HEK293 (cell line): ENCODE data around the gene ATP2A2.
A peak's percentile ranks its signal among the peaks of the same experiment; 100 is the strongest.

Experiments used
- CTCF ChIA-PET: fragments of 350-600 bp; formaldehyde crosslinking; extraction: SDS; loops from one replicate; lab custom pipeline; 2021; ENCODE audit warnings: antibody characterized with exemption; lab: Yijun Ruan, JAX
- POLR2A ChIA-PET: fragments of 300-600 bp; formaldehyde crosslinking; extraction: SDS; loops from one replicate; lab custom pipeline; 2020; ENCODE audit warnings: antibody characterized with exemption, inconsistent platforms; lab: Yijun Ruan, JAX
- H3K27ac ChIP-seq: fragments of 200-500 bp; sonication (Bioruptor generic); 2 replicates; pipeline ENCODE4 v1.5.1; 2014; ENCODE audit warnings: low read depth, low read length, control low read depth, inconsistent platforms; ENCODE audit errors: extremely low read depth
- H3K36me3 ChIP-seq, 2 experiments: fragments of 200-500 bp in 1 of 2; sonication (Bioruptor generic) in 1 of 2; 1 replicate in 1 of 2; 2 replicates in 1 of 2; pipeline ENCODE4 v1.5.1; 2014 to 2017; ENCODE audit warnings: inconsistent platforms in 2 of 2, low read length in 2 of 2; ENCODE audit not compliant: control insufficient read depth in 2 of 2, insufficient read depth in 1 of 2
- H3K4me1 ChIP-seq: fragments of 200-500 bp; sonication (Bioruptor generic); 2 replicates; pipeline ENCODE4 v1.5.1; 2014; ENCODE audit warnings: mild to moderate bottlenecking, low read length, inconsistent platforms; ENCODE audit not compliant: control insufficient read depth, insufficient read depth
- H3K4me3 ChIP-seq: 2 replicates; pipeline ENCODE4 v1.5.1; 2011; ENCODE audit warnings: low read depth, mild to moderate bottlenecking, control low read depth, low read length, moderate library complexity
- H3K9me3 ChIP-seq: fragments of 200-500 bp; sonication (Bioruptor generic); 2 replicates; pipeline ENCODE4 v1.5.1; 2014; ENCODE audit warnings: low read depth, low read length, inconsistent platforms; ENCODE audit not compliant: control insufficient read depth, insufficient read depth
- GLIS2 ChIP-seq: fragments of 450-650 bp; formaldehyde crosslinking; IDR thresholded peaks from 2 replicates; pipeline ENCODE4 v1.5.1; 2016; ENCODE audit warnings: missing biosample characterization, missing genetic modification characterization
- INSM2 ChIP-seq: fragments of 450-650 bp; formaldehyde crosslinking; IDR thresholded peaks from 2 replicates; pipeline ENCODE4 v1.5.1; 2016; ENCODE audit warnings: missing biosample characterization, missing genetic modification characterization
- KLF1 ChIP-seq: fragments of 450-650 bp; formaldehyde crosslinking; IDR thresholded peaks from 2 replicates; pipeline ENCODE4 v1.5.1; 2016; ENCODE audit warnings: missing biosample characterization, missing genetic modification characterization
- KLF16 ChIP-seq: fragments of 450-650 bp; formaldehyde crosslinking; IDR thresholded peaks from 2 replicates; pipeline ENCODE4 v1.5.1; 2017; ENCODE audit warnings: missing biosample characterization, missing genetic modification characterization
- KLF9 ChIP-seq: fragments of 450-650 bp; formaldehyde crosslinking; IDR thresholded peaks from 2 replicates; pipeline ENCODE4 v1.5.1; 2016; ENCODE audit warnings: missing biosample characterization, missing genetic modification characterization, low read depth
- PBX3 ChIP-seq: sonication (generic); formaldehyde crosslinking; IDR thresholded peaks from 2 replicates; pipeline ENCODE4 v1.8.1; 2022; ENCODE audit warnings: mild to moderate bottlenecking, moderate library complexity, missing genetic modification reagents
- PRDM10 ChIP-seq: fragments of 450-650 bp; formaldehyde crosslinking; IDR thresholded peaks from 2 replicates; pipeline ENCODE4 v1.5.1; 2016; ENCODE audit warnings: missing biosample characterization, missing genetic modification characterization
- REPIN1 ChIP-seq: fragments of 450-650 bp; formaldehyde crosslinking; IDR thresholded peaks from 2 replicates; pipeline ENCODE4 v1.5.1; 2017; ENCODE audit warnings: missing biosample characterization, missing genetic modification characterization, low read depth
- SP3 ChIP-seq: fragments of 450-650 bp; formaldehyde crosslinking; IDR thresholded peaks from 2 replicates; pipeline ENCODE4 v1.5.1; 2016; ENCODE audit warnings: missing biosample characterization, missing genetic modification characterization
- ZBTB10 ChIP-seq: fragments of 450-650 bp; formaldehyde crosslinking; IDR thresholded peaks from 2 replicates; pipeline ENCODE4 v1.5.1; 2016; ENCODE audit warnings: missing biosample characterization, missing genetic modification characterization
- ZBTB21 ChIP-seq: fragments of 450-650 bp; formaldehyde crosslinking; IDR thresholded peaks from 2 replicates; pipeline ENCODE4 v1.5.1; 2017; ENCODE audit warnings: missing biosample characterization, missing genetic modification characterization
- ZBTB26 ChIP-seq: fragments of 450-650 bp; formaldehyde crosslinking; optimal IDR thresholded peaks from 2 replicates; pipeline ENCODE3; 2016; ENCODE audit warnings: missing biosample characterization, mild to moderate bottlenecking, missing genetic modification characterization
- ZEB2 ChIP-seq: fragments of 450-650 bp; formaldehyde crosslinking; IDR thresholded peaks from 2 replicates; pipeline ENCODE4 v1.5.1; 2016; ENCODE audit warnings: missing biosample characterization, missing genetic modification characterization
- ZFP69B ChIP-seq: fragments of 450-650 bp; formaldehyde crosslinking; IDR thresholded peaks from 2 replicates; pipeline ENCODE4 v1.5.1; 2016; ENCODE audit warnings: missing biosample characterization, missing genetic modification characterization
- ZIC2 ChIP-seq: fragments of 450-650 bp; formaldehyde crosslinking; IDR thresholded peaks from 2 replicates; pipeline ENCODE4 v1.5.1; 2016; ENCODE audit warnings: missing biosample characterization, missing genetic modification characterization
- ZNF2 ChIP-seq: fragments of 450-650 bp; formaldehyde crosslinking; IDR thresholded peaks from 2 replicates; pipeline ENCODE4 v1.5.1; 2016; ENCODE audit warnings: missing biosample characterization, missing genetic modification characterization
- ZNF223 ChIP-seq: fragments of 450-650 bp; formaldehyde crosslinking; IDR thresholded peaks from 2 replicates; pipeline ENCODE4 v1.5.1; 2016; ENCODE audit warnings: missing biosample characterization, missing genetic modification characterization
- ZNF302 ChIP-seq: fragments of 450-650 bp; formaldehyde crosslinking; IDR thresholded peaks from 2 replicates; pipeline ENCODE4 v1.5.1; 2016; ENCODE audit warnings: missing biosample characterization, missing genetic modification characterization, low read depth
- ZNF324 ChIP-seq: fragments of 450-650 bp; formaldehyde crosslinking; IDR thresholded peaks from 2 replicates; pipeline ENCODE4 v1.5.1; 2016; ENCODE audit warnings: missing biosample characterization, missing genetic modification characterization
- ZNF335 ChIP-seq: fragments of 450-650 bp; formaldehyde crosslinking; conservative IDR thresholded peaks from 2 replicates; pipeline ENCODE4 v1.5.1; 2016; ENCODE audit warnings: missing biosample characterization, missing genetic modification characterization
- ZNF354C ChIP-seq: fragments of 450-650 bp; formaldehyde crosslinking; IDR thresholded peaks from 2 replicates; pipeline ENCODE4 v1.5.1; 2016; ENCODE audit warnings: missing biosample characterization, missing genetic modification characterization, low read depth, borderline replicate concordance
- ZNF362 ChIP-seq: fragments of 450-650 bp; formaldehyde crosslinking; IDR thresholded peaks from 2 replicates; pipeline ENCODE4 v1.5.1; 2016; ENCODE audit warnings: missing biosample characterization, missing genetic modification characterization
- ZNF501 ChIP-seq: fragments of 450-650 bp; formaldehyde crosslinking; IDR thresholded peaks from 2 replicates; pipeline ENCODE4 v1.5.1; 2016; ENCODE audit warnings: missing biosample characterization, missing genetic modification characterization
- ZSCAN30 ChIP-seq: fragments of 450-650 bp; IDR thresholded peaks from 2 replicates; pipeline ENCODE4 v1.5.1; 2018; ENCODE audit warnings: missing biosample characterization, mild to moderate bottlenecking, missing genetic modification characterization, moderate library complexity
- ZXDB ChIP-seq: fragments of 450-650 bp; formaldehyde crosslinking; IDR thresholded peaks from 2 replicates; pipeline ENCODE4 v1.5.1; 2016; ENCODE audit warnings: missing biosample characterization, missing genetic modification characterization

ATP2A2 gene

GRCh38 chr12:110280779-110281548 is at the start of gene ATP2A2:
TSS of gene ATP2A2 (plus strand) at chr12:110281247. CDS start at chr12:110281790, 543 bp downstream.
- CTCF ChIA-PET: interaction anchor here (1.2 to 2.4 kb wide), 3 partner anchors 11 to 179 kb away, joined by 5 to 11 read pairs (median 6); no protein-coding TSS in a partner anchor
- TF ChIP-seq ZNF362 (tag by site-specific recombination) (no peak), ZEB2 (tag by site-specific recombination) (peak; percentile 90), ZNF2 (tag by site-specific recombination) (peak; percentile 58; the same call in 1 of the 2 replicates), ZXDB (tag by site-specific recombination) (peak; percentile 67; the same call in 1 of the 2 replicates), INSM2 (tag by site-specific recombination) (0 out of 2 replicates have a peak, but pooled peaks have one; percentile 16), REPIN1 (tag by site-specific recombination) (0 out of 2 replicates have a peak, but pooled peaks have one; percentile 51), SP3 (tag by site-specific recombination) (peak; percentile 58), ZBTB10 (tag by site-specific recombination) (peak; percentile 80; the same call in 1 of the 2 replicates), GLIS2 (peak; percentile 86; the same call in 1 of the 2 replicates), KLF16 (tag by site-specific recombination) (peak; percentile 94), KLF9 (tag by site-specific recombination) (peak; percentile 73; the same call in 1 of the 2 replicates), ZNF324 (tag by site-specific recombination) (0 out of 2 replicates have a peak, but pooled peaks have one; percentile 45), ZNF223 (no peak), ZIC2 (peak; percentile 98), ZBTB26 (peak; percentile 92), ZNF501 (tag by site-specific recombination) (0 out of 2 replicates have a peak, but pooled peaks have one; percentile 56), PRDM10 (tag by site-specific recombination) (peak; percentile 67), ZNF335 (peak; percentile 93), ZNF302 (tag by site-specific recombination) (no peak), ZBTB21 (tag by site-specific recombination) (no peak; the same call in 1 of the 2 replicates), ZSCAN30 (tag by site-specific recombination) (peak; percentile 10; the same call in 1 of the 2 replicates), ZNF354C (tag by site-specific recombination) (no peak), PBX3 (CRISPR knock-in tag) (peak; percentile 45; the same call in 1 of the 2 replicates), KLF1 (tag by site-specific recombination) (peak; percentile 83), ZFP69B (tag by site-specific recombination) (peak; percentile 50; the same call in 1 of the 2 replicates)

More at GRCh38 chr12:110280779-110281548, at the start of gene ATP2A2:
- Histone ChIP-seq H3K9me3 (no peaks in the 10 kb centered on the region), H3K4me3 (peak within 1 kb of the TSS; percentile 92), H3K4me1 (peaks cover 18% of the 10 kb centered on the region), H3K27ac (peak within 1 kb of the TSS; percentile 97), H3K36me3 (peaks cover 6 to 34% of the 10 kb centered on the region in 2 experiments; a peak in 2 of 3 replicates)
- POLR2A ChIA-PET: interaction anchor here (0.5 to 3.1 kb wide), 17 partner anchors 11 to 188 kb away, joined by 3 to 18 read pairs (median 4); partner anchors contain the start of genes FAM216A, GPN3 and IFT81
